NOMO-1 (cell line): ENCODE data around the gene WFDC2.

ENCODE experiments used
- DNase-seq, 2 experiments: peaks; one replicate each; lab custom pipeline; 2025; ENCODE audit not compliant: unreplicated experiment in 2 of 2; lab: John Stamatoyannopoulos, UW

WFDC2 gene, protein sequence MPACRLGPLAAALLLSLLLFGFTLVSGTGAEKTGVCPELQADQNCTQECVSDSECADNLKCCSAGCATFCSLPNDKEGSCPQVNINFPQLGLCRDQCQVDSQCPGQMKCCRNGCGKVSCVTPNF

DNA sequence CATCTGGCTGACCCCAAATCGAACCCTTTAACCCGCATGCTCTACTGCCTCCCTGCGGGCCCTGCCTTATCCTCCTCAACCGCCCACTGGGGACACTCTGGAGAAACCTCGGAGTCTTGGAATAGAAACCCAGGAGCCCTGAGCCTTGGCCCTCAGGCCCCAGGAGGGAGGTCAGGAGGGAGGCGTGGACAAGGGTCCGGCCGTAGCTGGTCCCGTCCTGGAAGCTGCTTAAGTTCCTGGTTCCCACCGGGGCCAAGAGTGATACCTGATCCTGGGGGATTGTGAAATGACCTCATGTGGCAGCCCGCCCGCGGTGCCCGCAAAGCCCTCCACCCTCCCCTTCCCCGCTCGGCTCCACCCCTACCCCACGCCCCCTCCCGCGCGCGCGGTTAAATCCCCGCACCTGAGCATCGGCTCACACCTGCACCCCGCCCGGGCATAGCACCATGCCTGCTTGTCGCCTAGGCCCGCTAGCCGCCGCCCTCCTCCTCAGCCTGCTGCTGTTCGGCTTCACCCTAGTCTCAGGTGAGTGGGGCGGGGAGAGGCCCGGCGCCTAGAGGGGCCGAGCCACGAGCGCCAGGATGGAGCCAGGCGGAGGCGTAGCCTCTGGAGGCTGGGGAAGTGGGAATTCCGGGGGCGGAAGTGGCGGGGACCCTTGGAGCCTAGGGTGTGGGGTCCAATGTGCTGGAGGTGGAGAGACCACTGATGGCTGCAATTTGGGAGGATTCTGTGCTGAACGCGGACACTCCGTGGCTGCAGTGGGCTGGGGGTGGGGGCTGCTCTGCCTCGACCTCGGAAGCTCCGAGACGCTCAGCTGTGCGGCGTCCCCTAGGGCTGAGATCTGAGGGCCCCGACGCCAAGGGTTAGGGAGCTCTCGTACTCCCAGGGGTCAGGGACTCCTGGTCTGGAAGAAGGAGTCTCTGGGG is at the start of gene WFDC2:
WFDC2 (plus strand) TSS at position 418 of the 926 bp plus-strand sequence; CDS start at position 447, 29 bp downstream.
- no peak for DNase-seq

DNA sequence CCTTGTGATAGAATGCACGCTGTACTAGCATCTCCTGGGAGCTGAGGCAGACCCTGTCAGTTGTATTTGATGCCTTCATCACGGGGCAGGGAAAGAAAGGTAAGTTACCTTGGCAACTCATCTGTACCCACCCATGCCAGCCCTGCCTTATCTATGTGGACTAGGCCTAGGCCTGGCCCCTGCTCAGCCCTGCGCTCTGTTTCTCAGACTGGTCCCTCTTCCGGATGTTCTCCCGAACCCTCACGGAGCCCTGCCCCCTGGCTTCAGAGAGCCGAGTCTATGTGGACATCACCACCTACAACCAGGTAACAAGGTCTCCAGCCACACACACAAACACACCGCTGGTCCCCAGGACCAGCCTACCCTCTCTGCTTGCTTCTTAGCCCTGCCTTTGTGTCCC is 49.4 kb upstream of the WFDC2 start:
- no peak for DNase-seq

DNA sequence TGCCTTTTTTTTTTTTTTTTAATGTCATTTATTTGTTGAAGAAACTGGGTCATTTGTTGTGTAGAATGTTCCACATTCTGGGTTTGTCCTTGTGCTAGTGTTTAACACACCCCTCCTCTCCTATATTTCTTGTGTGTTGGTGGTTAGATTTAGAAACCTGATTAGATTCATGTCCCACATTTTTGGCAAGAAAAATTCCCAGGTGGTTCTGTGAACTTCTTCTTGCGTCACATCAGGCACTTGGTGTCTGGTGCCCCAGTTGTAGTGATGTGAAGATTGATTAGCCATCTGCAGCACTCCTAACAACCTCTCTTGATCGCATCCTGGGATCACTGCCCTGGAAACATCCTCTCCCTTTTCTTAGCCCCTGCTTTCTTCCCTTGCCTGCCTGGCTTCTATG is 45.9 kb upstream of the WFDC2 start:
- no peak for DNase-seq

DNA sequence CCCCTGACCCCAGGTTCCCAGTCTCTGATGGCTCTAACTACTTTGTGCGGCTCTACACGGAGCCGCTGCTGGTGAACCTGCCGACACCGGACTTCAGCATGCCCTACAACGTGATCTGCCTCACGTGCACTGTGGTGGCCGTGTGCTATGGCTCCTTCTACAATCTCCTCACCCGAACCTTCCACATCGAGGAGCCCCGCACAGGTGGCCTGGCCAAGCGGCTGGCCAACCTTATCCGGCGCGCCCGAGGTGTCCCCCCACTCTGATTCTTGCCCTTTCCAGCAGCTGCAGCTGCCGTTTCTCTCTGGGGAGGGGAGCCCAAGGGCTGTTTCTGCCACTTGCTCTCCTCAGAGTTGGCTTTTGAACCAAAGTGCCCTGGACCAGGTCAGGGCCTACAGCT is 44.0 kb upstream of the WFDC2 start:
- DNase-seq = no peak

DNA sequence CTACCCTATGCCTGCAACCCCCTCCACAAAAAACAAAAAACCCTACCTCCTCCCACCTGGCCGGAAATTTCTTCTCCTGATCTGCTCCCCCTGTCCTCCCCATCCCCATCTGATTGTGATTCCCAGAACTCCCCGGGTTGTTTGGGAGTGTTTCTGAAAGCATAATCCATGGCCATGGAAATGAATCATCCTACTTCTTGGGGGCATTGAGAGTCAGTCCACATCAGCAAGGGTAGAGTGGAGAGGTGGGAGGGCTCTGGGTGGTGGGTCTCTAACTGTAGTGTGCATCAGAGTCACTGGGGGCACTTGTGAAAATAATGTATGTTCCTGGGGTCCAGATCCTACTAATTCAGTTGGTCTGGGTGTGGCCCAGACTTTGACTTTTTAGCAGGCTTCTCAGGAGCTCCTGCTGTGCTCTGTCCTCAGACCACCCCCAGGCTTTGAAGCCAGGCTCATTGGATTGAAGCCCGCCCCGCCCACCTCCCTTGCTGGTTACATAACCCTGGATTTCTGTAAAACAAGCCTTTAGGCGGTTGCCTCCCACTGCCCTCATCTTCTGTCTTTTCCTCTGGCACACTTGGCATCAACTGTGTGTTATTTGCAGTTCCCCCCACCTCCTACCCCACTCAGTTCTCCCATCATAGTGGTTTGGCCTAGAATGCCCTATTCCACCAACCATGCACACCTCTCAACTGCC is 43.1 kb upstream of the WFDC2 start:
- DNase-seq = no peak

DNA sequence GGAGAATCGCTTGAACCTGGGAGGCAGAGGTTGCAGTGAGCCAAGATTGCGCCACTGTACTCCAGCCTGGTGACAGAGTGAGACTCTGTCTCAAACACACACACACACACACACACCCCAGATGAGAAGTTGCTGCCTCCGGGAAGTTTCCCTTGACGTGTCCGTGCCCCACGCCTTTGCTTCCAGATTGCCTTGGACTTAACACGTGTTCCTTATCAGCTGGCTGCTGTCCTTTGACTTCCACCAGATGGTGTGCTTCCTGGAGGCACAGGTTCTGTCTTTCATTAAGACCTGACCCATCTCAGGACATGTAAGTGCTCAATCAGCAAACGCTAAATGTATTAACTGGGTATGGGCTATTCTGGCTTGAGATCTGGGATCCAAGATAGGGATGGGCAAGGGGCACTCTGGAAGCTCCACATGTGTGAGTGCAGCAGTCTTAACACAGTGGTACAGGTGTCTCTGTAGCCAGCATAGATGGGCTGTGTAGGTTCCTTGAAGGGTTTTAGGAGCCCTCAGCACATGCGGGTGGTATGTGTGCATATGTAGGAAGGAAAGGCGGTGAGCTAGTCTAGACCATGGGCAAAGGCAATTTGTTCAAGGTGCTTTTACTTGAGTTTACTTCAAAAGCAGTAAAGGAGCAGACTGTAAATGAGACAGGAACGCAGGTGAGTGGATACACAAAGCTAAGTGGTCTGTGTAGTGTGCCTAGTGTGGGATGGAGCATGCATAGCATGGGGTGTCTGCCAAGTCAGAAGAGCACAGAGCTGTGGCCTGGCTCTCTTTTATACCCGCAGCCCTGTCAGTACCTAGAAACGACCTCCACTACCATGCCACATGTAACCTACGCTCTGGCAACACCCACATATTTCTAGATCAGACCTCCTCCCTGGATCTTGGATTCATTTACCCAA is 42.1 kb upstream of the WFDC2 start:
- no peak for DNase-seq

DNA sequence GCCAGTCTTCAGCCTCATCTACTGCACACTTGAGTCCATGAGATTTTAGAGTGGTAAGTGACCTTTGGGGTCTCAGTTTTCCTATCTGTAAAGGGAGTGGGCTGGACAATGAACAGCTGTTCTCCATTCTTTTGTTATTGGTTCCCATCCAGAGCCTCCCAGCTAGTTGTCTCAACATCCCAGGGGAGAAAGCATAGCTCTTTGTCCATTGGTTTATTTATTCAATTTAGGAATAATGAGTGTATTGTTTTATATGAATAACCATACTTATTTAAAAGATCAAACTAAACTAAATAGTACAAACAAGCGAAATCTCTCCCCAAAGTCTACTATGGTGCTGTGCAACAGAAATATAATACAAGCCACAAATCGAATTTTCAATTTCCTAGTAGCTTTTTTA is 39.9 kb upstream of the WFDC2 start:
- no peak for DNase-seq

DNA sequence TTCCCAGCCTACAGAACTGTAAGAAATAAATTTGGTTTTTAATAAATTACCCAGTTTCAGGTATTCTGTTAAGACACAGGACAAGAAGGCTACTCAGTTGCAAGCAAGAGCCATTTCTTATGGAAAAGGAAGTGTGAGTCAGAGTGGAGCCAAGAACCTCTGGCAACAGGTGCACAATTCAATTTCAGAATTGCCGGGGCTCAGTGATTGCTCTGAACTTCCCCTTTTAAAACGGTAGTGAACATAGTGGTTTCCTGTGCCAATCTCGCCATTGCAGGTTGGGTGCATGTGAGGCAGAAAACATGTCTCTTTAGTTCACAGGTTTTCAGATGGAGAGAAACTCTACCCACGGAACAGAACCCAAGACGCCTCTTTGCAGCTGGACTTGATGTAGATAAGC is 37.3 kb upstream of the WFDC2 start:
- DNase-seq = peak; percentile 86 to 91

DNA sequence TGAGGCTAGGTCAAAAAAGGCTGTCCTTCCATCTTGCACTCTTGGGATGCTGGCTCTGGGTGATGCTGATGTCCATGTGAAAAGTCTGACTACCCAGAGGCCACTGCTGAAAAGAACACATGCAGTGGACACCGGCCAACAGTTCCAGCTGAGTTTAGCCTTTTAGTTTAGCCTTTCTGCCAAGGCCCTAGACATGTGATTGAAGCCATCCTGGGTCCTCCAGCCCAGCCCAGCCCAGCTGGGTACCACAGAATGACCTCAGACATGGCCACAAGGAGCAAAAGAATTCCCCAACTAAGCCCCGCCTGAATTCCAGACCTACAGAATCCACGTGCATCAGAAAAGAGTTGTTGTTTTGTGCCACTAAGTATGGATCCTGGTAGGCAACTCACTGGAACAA is 36.2 kb upstream of the WFDC2 start:
- DNase-seq = no peak

DNA sequence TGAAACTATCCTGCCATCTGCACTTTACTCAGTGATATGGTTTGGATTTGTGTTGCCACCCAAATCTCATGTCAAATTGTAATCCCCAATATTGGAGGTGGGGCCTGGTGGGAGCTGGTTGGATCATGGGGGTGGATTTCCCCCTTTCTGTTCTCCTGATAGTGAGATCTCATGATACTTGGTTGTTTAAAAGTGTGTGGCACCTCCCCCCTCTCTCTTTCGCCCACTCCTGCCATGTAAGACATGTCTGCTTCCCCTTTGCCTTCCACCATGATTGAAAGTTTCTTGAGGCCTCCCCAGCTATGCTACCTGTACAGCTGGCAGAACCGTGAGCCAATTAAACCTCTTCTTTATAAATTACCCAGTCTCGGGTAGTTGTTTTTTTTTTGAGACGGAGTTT is 35.6 kb upstream of the WFDC2 start:
- DNase-seq = no peak

DNA sequence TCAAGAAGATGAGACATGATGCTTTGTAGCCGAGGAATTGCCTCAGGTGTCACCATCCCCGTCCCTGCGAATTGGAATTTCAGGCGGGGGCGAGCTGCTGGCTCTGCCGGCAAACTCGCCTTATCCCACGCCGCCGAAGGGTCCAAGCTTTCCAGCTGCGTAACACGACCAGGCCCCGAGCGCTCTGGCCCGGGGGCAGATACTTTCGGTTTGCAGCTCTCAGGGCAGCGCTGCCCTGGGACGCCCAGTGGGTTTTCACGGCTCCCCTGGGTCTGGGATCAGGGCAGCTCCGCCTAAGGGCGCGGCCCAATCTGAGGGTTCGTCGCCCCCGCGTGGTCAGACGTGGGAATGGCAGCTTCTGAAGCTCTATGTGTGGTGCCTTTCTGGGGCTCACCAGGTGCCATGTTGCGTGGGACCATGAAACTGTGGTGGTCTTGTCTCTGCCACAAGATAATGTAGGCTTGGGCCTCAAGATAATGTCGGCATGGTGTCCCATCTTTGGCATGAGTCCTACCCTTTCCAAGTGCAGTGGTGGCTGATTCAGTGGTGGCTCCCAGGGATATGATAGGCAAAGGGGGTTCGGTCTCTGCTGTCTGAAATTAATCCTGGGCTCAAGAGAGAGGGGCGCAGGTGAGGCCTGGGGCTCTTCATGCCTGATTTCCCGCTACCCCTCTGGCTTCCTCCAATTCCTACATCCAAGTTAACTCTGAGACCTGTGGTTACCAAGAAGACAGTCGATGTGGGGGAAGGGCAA is 32.6 kb upstream of the WFDC2 start:
- DNase-seq = peak; percentile 63 to 66

DNA sequence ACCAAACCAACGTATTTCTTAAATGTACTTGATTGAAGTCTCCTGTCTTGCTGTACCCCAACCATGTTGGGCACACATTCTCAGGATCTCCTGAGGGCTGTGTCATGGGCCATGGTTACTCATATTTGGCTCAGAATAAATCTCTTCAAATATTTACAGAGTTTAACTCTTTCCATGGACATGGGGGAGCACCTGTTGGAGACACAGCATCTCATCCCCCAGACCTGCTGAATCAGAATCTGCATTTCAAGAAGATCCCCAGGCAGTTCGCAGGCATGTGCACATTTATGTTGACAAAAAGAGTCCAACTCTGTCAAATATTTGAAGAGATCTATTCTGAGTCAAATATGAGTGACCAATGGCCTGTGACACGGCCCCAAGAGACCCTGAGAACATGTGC is 29.1 kb upstream of the WFDC2 start:
- no peak for DNase-seq

DNA sequence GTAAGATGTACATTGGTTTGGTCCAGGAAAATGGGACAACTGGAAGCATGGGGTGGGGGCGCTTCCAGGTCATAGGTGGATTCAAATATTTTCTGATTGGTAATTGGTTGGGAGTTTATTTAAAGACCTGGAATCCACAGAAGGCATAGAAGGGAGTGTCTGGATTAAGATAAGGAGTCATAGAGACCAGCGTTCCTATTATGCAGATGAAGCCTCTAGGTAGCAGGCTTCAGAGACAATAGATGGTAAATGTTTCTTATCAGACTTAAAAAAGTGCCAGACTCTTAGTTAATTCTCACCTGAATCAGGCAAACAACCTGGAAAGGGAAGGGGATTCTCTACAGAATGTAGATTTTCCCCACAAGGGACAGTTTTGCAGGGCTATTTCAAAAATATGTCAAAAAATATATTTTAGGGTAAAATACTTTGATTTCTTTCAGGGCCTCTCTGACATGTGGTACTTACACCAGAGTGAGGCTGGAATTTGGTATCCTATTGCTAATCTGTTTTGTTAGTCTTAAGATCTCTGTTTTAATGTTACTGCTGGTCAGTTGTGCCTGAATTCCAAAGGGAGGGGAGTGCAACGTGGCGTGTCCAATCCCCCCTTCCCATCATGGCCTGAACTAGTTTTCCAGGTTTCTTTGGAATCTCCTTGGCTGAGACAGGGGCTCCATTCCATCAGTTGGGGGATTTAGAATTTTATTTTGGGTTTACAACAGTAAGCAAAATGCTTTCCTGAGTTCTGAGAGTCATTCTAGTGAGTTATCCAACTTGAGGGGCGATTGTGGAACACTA is 28.5 kb upstream of the WFDC2 start:
- DNase-seq = no peak

DNA sequence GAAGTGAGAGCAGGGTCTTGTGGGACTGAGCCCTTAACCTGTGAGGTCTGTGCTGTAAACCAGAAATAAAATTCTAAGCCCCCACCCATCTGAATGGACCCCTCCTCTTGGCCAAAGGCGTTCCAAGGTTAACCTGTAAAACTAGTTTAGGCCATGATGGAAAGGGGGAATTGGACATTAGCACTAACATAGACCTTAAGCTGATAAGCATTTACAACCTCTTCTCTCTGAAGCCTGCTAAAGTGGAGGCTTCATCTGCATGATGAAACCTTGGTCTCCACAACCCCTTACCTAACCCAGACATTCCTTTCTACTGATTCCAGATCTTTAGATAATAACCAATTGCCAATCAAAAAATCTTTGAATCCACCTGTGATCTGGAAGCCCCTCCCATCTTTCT is 27.8 kb upstream of the WFDC2 start:
- no peak for DNase-seq

DNA sequence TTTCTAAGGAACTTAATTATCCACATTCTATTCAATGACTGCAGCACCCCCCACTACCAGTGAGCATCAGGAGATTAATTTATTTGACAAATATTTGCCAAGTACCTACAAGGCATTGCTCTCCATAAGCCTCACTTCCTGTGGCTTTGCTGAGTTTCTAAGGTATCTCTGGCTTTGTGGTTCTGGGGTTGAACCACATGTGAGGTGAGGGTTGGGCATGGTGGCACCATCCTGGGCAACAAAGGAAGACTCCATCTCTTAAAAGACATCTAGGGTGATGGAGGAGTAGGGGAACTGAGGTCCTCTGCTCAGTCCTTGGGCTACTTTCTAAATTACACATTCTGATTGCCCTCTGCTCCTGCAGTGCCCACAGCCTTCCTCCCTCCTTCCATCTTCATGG is 25.5 kb upstream of the WFDC2 start:
- no peak for DNase-seq

DNA sequence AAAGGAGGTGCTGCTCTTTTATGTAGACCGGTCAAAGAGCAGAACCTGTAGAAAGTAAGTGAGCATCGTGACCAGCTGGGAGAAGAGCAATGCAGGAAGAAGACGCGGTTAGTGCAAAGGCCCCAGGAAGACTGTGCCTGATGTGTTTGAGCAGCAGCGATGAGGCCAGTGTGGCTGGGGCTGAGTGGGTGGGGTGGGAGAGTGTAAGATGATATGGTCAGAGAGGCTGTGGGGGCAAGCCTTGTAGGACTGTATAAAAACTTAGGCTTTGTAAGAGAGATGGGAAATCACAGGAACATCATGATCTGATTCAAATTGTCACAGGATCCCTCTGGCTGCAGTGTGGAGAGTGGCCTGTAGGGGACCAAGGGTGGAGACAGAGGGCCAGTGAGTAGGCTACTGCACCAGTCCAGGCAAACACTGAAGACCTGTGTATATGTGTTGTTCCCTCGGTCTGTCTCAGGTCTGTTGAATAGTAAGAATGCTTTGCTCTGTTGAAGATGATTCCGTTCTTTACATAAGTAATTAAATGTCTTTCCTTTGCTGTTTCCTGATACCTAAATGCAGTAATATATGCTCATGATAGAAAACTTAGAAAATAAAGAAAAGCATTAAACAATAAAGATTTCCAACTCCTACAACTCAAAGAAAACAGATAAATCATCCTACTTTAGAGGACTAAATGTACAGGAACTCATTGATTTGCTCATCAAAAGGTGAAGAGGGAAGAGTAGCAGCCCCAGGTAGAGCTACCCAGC is 23.6 kb upstream of the WFDC2 start:
- DNase-seq = peak in 1 of 2 experiments; percentile 4

DNA sequence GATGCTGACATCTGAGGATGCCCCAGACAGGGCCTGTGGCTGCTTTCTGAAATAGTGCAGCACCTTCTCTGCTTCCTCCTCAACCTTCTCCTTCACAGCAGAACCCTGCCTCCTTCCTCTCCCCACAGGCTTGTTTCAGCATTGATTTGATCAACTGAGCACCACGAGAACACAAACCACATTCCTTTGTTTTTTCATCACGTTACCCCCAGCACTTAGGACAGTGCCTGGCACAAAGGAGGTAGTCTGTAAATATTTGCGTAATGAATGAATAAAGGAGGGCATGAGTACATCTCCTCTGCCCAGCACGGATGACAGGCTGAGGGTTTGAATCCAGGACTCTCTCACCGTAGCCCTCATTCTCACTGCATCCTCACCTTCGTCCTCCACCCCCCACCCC is 21.3 kb upstream of the WFDC2 start:
- no peak for DNase-seq

DNA sequence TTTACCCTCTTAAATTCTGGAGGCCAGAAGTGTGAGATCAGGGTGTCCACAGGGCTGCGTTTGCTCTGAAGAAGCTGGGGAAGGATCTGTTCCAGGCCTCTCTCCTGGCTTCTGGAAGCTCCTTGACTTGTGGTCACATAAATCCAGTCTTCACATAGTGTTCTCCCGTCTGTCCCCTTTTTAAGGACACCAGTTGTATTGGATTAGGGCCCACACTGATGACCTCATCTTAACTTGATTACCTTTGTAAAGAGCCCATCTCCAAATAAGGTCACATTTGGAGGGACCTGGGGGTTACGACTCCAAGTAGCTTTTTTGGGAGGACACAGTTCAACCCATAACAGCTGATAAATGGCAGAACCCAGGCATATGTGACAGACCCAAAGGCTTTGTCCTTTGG is 20.0 kb upstream of the WFDC2 start:
- no peak for DNase-seq
